Psoas muscle (tissue), 8 donors: ENCODE results near the gene GPX4. TPM values are rescaled to one million over a fixed set of nuclear protein-coding genes. Genes with fewer than 3 reads are reported as not detected.
A peak's percentile ranks its signal among the peaks of the same experiment; 100 is the strongest.

Experiments used
- ATAC-seq, 4 donors: fragments of 200-7000 bp; cut with Tn5 transposase; one replicate each; pipeline ENCODE4 v1.9.1; 2020; ENCODE audit warnings: moderate library complexity in 3 of 4, mild to moderate bottlenecking in 2 of 4
- DNase-seq, 2 donors: peaks; one replicate each; pipeline ENCODE4 v3.0.0-alpha.2; 2020
- H3K27ac ChIP-seq: fragments of 200-600 bp; one replicate; pipeline ENCODE4 v1.8.0; 2022
- H3K27me3 ChIP-seq, 3 donors: fragments of 200-600 bp in 1 of 3; one replicate each; pipeline versions ENCODE4 v1.6.1 to v1.8.0; 2013 to 2022; ENCODE audit warnings: low read length in 2 of 3, mild to moderate bottlenecking in 2 of 3, moderate library complexity in 1 of 3; ENCODE audit not compliant: insufficient read depth in 3 of 3
- H3K36me3 ChIP-seq, 2 donors: fragments of 200-600 bp in 1 of 2; one replicate each; pipeline versions ENCODE4 v1.6.1 to v1.8.0; 2013 to 2022; ENCODE audit warnings: low read depth in 1 of 2, mild to moderate bottlenecking in 1 of 2, moderate library complexity in 1 of 2; ENCODE audit not compliant: insufficient read depth in 1 of 2
- H3K4me1 ChIP-seq: fragments of 200-600 bp; one replicate; pipeline ENCODE4 v1.8.0; 2022
- H3K4me3 ChIP-seq: fragments of 200-600 bp; one replicate; pipeline ENCODE4 v1.8.0; 2022; ENCODE audit warnings: mild to moderate bottlenecking
- H3K9me3 ChIP-seq: fragments of 200-600 bp; one replicate; pipeline ENCODE4 v1.8.0; 2022
- WGBS, 3 donors: extraction: QIAGEN DNeasy Blood & Tissue Kit; methylation state at CpG; one replicate each; pipeline versions ENCODE4 v1.1.6 to v1.1.7; 2013; 5-methylcytosine and 5-hydroxymethylcytosine counted together
- intact Hi-C, 2 donors: fragments of 100-400 bp; cut with DNase I; formaldehyde crosslinking; loops; one replicate each; pipeline versions ENCODE4 v1.11.0 to v1.14.2; 2022
- polyA plus RNA-seq, 3 donors: library from polyadenylated mRNA; stranded (reverse); fragments of 200-250 nt; gene quantifications; one replicate each; pipeline ENCODE4 v1.2.3, GENCODE V29; 2013
- total RNA-seq, 4 donors: library from RNA; stranded (reverse); fragmentation: NEBNext Ultra II Directional in 2 of 4; extraction: Animal tissue kit (Norgen Biotek cat#: 25700) in 2 of 4; gene quantifications; one replicate each; pipeline versions ENCODE4 v1.2.1 to v1.2.4, GENCODE V29; 2021 to 2023
- TF ChIP-seq, protein P1 (sequence below): fragments of 200-600 bp; IDR thresholded peaks from one replicate; pipeline ENCODE4 v1.8.0; 2022; ENCODE audit warnings: antibody characterized with exemption
- donor health status: healthy with polysubstance abuse.
- donor health status: DM: no; HTN: no; CAD: no; lungs with moderate emphysema.
- donor health status: Bipolar disorder and iron deficiency.
- donor health status: healthy.
- donor health status: DM: yes; HTN: yes; CAD: no.
- donor health status: DM: no; HTN: no; CAD: no.
- donor health status: DM: no; HTN: no; CAD: no.
- donor health status: DM: yes; HTN: yes; CAD: no.

Gene GPX4
- total and polyA plus RNA-seq, 7 donors, result 279 to 762 (median 490) TPM

DNA sequence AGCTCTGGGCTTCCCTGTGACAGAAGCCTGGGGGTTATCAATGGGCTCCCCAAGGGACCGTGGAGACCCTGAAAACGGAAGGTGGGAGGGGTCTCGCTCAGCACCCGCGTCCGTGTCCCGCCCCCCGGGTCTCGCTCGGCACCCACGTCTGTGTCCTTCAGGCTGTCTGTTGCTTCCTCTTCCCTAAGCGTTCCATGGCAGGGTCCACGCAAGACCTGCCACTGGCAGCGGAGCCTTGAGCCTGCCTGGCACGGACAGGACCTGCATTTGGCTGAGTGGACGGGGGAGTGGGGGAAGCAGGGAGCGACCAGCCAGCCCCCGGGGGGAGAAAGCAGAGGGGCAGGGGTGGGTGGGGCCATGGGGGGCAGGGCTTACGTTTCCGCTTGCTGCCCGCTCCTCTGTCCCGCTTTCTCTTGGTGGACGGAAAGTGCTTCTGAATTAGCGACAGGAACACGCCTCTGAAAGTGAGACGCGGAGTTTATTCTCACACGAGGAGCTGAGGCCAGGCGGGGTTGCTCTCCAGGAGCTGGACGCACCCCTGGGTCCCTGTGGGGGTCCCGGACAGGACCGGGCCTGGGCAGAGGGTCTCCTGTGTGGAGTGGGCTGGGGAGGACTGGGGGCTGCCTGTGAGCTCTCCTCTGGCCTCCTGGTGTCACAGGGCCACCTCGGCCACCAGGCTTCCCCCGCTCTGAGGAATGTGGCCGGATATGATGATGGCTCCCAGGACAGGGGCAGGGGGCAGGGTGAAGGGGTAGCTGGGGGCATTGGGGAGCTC lies 12.0 kb downstream of the GPX4 start:
- no peak for ATAC-seq
- TF ChIP-seq, protein P1, sequence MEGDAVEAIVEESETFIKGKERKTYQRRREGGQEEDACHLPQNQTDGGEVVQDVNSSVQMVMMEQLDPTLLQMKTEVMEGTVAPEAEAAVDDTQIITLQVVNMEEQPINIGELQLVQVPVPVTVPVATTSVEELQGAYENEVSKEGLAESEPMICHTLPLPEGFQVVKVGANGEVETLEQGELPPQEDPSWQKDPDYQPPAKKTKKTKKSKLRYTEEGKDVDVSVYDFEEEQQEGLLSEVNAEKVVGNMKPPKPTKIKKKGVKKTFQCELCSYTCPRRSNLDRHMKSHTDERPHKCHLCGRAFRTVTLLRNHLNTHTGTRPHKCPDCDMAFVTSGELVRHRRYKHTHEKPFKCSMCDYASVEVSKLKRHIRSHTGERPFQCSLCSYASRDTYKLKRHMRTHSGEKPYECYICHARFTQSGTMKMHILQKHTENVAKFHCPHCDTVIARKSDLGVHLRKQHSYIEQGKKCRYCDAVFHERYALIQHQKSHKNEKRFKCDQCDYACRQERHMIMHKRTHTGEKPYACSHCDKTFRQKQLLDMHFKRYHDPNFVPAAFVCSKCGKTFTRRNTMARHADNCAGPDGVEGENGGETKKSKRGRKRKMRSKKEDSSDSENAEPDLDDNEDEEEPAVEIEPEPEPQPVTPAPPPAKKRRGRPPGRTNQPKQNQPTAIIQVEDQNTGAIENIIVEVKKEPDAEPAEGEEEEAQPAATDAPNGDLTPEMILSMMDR, result no peak
- Histone ChIP-seq H3K27me3 (no peaks in the 10 kb centered on the region), H3K4me3 (no peak overlapping the region), H3K27ac (peak overlapping the region; percentile 16), H3K9me3 (no peaks in the 10 kb centered on the region), H3K4me1 (no peaks in the 10 kb centered on the region), H3K36me3 (peaks cover 6 to 91% of the 10 kb centered on the region in 2 donors)
- 88 to 91% (median 90%) methylated on average over 33 to 35 of the region's 35 CpGs for WGBS, 3 donors
- intact Hi-C loops, result no loop called here
- DNase-seq, result no peak

DNA sequence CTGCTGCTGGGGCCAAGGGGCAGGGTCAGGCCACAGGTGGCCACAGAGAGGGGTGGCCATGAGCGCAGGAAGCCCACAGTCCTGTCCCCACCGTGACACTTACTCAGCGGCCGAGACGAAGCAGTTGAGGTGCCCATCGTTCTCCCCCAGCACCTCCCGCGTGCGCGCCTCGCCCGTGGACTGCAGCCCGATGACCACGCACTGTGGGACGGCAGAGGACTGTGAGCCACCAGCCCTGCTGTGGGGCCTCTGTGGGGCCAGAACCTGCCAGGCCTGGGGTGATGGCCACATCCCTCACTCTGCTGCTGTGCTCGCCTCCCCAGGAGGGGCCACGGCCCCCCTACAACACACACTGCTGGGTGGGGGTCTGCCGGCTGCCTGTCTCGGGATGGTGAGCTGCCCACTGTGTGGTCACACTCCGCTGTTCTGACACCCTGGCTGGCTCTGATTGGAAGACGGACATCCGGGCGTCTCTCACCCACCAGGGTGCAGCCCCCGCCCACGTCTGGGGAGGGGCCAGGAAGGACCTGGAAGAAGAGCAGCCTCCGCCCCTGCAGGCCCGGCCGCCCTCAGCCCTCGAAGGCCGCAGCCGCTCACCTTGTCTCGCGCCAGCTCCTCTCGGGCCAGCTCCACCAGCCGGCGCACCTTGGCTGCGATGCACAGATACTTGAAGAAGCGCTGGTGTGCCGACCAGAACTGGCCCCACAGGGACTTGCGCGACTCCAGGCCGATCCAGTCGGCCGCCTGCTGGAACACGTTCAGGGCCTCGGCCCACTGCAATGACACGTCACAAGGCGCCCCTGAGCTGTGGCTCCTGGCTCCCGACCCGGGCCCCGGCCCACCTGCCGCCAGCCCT lies 13.2 kb downstream of the GPX4 start:
- peaks cover 6 to 96% of the 10 kb centered on the region in 2 donors for H3K36me3 ChIP-seq

DNA sequence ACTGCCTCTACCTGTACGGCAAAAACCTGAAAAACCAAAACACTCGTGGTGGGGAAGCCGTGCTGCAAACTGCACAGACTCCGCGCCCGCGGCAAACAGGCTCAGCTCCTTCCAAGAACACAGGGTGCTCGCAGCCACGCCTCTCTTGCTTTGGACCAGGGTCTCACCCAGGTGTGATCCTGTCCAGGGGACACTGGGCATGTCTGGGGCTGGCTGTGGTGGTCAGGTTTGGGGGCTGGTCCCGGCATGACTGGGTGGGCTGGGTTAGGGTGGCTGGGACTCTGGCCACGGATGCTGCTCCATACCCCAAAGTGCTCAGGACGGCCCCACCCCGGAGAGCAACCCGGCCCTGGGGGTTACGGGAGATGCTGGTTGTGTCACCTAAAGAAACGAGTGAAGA lies 13.9 kb downstream of the GPX4 start:
- H3K27ac ChIP-seq, result no peak overlapping the region
- H3K36me3 ChIP-seq, result peaks cover 6 to 96% of the 10 kb centered on the region in 2 donors
- H3K9me3 ChIP-seq, result no peaks in the 10 kb centered on the region
- DNase-seq (no peak), ATAC-seq (no peak)
- intact Hi-C loops, result no loop called here
- H3K27me3 ChIP-seq, result no peaks in the 10 kb centered on the region
- TF ChIP-seq, protein P1, result no peak
- H3K4me3 ChIP-seq, result no peak overlapping the region
- no peaks in the 10 kb centered on the region for H3K4me1 ChIP-seq
- 95 to 96% (median 96%) methylated on average over 16 of the region's 16 CpGs for WGBS, 3 donors

More for the DNA sequence above, 13.2 kb downstream of the GPX4 start:
- H3K27ac ChIP-seq, result no peak overlapping the region
- H3K4me3 ChIP-seq, result no peak overlapping the region
- TF ChIP-seq, protein P1, result no peak
- WGBS, 3 donors, result 91 to 93% (median 92%) methylated on average over 47 to 52 of the region's 52 CpGs
- no peaks in the 10 kb centered on the region for H3K4me1 ChIP-seq
- DNase-seq (peak in 1 of 2 donors; percentile 51), ATAC-seq (no peak)
- no peaks in the 10 kb centered on the region for H3K9me3 ChIP-seq
- no peaks in the 10 kb centered on the region for H3K27me3 ChIP-seq
- intact Hi-C loops, result no loop called here

DNA sequence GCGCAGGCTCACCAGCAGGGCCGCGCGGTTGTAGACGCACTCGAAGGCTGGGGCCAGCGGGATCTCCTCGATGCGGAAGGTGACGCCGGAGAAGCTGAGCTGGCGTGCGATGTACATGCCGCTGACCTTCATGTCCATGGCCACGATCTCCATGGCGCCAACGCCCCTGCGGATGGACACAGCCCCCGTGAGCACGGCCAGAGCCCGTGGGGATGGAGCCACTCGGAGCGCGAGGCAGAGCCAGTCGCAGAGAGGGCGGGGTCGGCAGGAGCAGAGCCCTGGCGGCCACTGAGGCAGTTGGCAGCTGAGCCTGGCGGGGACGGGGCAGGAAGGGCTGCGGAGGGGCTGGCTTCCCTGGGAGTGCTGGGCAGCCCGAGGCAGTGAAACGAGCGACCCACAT lies 15.2 kb downstream of the GPX4 start:
- intact Hi-C loops, result no loop called here
- H3K27ac ChIP-seq, result no peak overlapping the region
- TF ChIP-seq, protein P1, result no peak
- WGBS, 3 donors, result 93 to 95% (median 94%) methylated on average over 33 to 34 of the region's 34 CpGs
- peaks cover 6 to 100% of the 10 kb centered on the region in 2 donors for H3K36me3 ChIP-seq
- no peaks in the 10 kb centered on the region for H3K4me1 ChIP-seq
- ATAC-seq (no peak), DNase-seq (no peak)
- H3K9me3 ChIP-seq, result no peaks in the 10 kb centered on the region
- no peak overlapping the region for H3K4me3 ChIP-seq
- H3K27me3 ChIP-seq, result no peaks in the 10 kb centered on the region
